SK-N-SH treated with all-trans-retinoic acid at 6 μM for 48 hours (cell line): Measurements from ENCODE around the gene CYP4F22.

Source experiments
- ATAC-seq: fragments of 200-7000 bp; cut with Tn5 transposase; 3 replicates; pipeline ENCODE4 v1.9.1; 2020; ENCODE audit warnings: mild to moderate bottlenecking, moderate library complexity
- ARNTL ChIP-seq: fragments of 450-650 bp; formaldehyde crosslinking; IDR thresholded peaks from 2 replicates; pipeline ENCODE4 v1.5.0; 2020; ENCODE audit warnings: low read depth, mild to moderate bottlenecking, moderate library complexity, borderline replicate concordance
- BACH2 ChIP-seq: fragments of 250-450 bp; sonication (Bioruptor Pico); IDR thresholded peaks from 2 replicates; pipeline ENCODE4 v1.9.0; 2021; ENCODE audit warnings: mild to moderate bottlenecking, borderline replicate concordance
- CSDC2 ChIP-seq: fragments of 250-450 bp; sonication (Bioruptor Pico); IDR thresholded peaks from 2 replicates; pipeline ENCODE4 v1.5.0; 2020; ENCODE audit warnings: mild to moderate bottlenecking, moderate library complexity
- ESRRG ChIP-seq: fragments of 250-450 bp; sonication (Bioruptor Pico); IDR thresholded peaks from 2 replicates; pipeline ENCODE4 v1.6.1; 2021; ENCODE audit warnings: mild to moderate bottlenecking
- GLIS3 ChIP-seq: fragments of 250-450 bp; sonication (Bioruptor Pico); IDR thresholded peaks from 2 replicates; pipeline ENCODE4 v1.5.0; 2020; ENCODE audit warnings: mild to moderate bottlenecking, moderate library complexity
- ISL1 ChIP-seq: fragments of 250-450 bp; sonication (Bioruptor Pico); IDR thresholded peaks from 2 replicates; pipeline ENCODE4 v2.1.2; 2022; ENCODE audit warnings: mild to moderate bottlenecking, moderate library complexity
- OSR1 ChIP-seq: fragments of 250-450 bp; sonication (Bioruptor Pico); IDR thresholded peaks from 2 replicates; pipeline ENCODE4 v1.8.0; 2022; ENCODE audit warnings: moderate library complexity, mild to moderate bottlenecking, inconsistent platforms
- PATZ1 ChIP-seq: fragments of 250-450 bp; sonication (Bioruptor Pico); IDR thresholded peaks from 2 replicates; pipeline ENCODE4 v1.8.0; 2020; ENCODE audit warnings: mild to moderate bottlenecking, moderate library complexity, borderline replicate concordance
- POU6F1 ChIP-seq: fragments of 250-450 bp; sonication (Bioruptor Pico); IDR thresholded peaks from 2 replicates; pipeline ENCODE4 v1.8.0; 2021; ENCODE audit warnings: low read depth, mild to moderate bottlenecking, moderate library complexity, borderline replicate concordance
- PPARA ChIP-seq: fragments of 250-450 bp; sonication (Bioruptor Pico); IDR thresholded peaks from 2 replicates; pipeline ENCODE4 v1.5.0; 2020; ENCODE audit warnings: mild to moderate bottlenecking, borderline replicate concordance
- RARB ChIP-seq: fragments of 250-450 bp; sonication (Bioruptor Pico); IDR thresholded peaks from 2 replicates; pipeline ENCODE4 v1.8.0; 2021; ENCODE audit warnings: mild to moderate bottlenecking, moderate library complexity
- SNAI2 ChIP-seq: fragments of 250-450 bp; sonication (Bioruptor Pico); IDR thresholded peaks from 2 replicates; pipeline ENCODE4 v1.5.0; 2020; ENCODE audit warnings: mild to moderate bottlenecking, moderate library complexity
- TCF4 ChIP-seq: fragments of 250-450 bp; sonication (Bioruptor Pico); IDR thresholded peaks from 2 replicates; pipeline ENCODE4 v1.8.0; 2021; ENCODE audit warnings: mild to moderate bottlenecking, moderate library complexity, borderline replicate concordance
- TOX ChIP-seq: fragments of 250-450 bp; sonication (Bioruptor Pico); IDR thresholded peaks from 2 replicates; pipeline ENCODE4 v1.8.0; 2021; ENCODE audit warnings: mild to moderate bottlenecking, moderate library complexity, borderline replicate concordance
- TSHZ2 ChIP-seq: fragments of 250-450 bp; sonication (Bioruptor Pico); IDR thresholded peaks from 2 replicates; pipeline ENCODE4 v1.5.0; 2020; ENCODE audit warnings: mild to moderate bottlenecking, moderate library complexity
- ZC3H10 ChIP-seq: fragments of 250-450 bp; sonication (Bioruptor Pico); IDR thresholded peaks from 2 replicates; pipeline ENCODE4 v1.5.1; 2021; ENCODE audit warnings: mild to moderate bottlenecking, moderate library complexity
- ZFP3 ChIP-seq: fragments of 250-450 bp; sonication (Bioruptor Pico); IDR thresholded peaks from 2 replicates; pipeline ENCODE4 v1.5.0; 2020; ENCODE audit warnings: mild to moderate bottlenecking, moderate library complexity
- ZFP30 ChIP-seq: fragments of 450-650 bp; formaldehyde crosslinking; IDR thresholded peaks from 2 replicates; pipeline ENCODE4 v1.5.0; 2022; ENCODE audit warnings: mild to moderate bottlenecking, moderate library complexity
- ZNF70 ChIP-seq: fragments of 450-650 bp; formaldehyde crosslinking; IDR thresholded peaks from 2 replicates; pipeline ENCODE4 v1.5.0; 2020; ENCODE audit warnings: mild to moderate bottlenecking, moderate library complexity
- ZNF8 ChIP-seq: fragments of 450-650 bp; formaldehyde crosslinking; IDR thresholded peaks from 2 replicates; pipeline ENCODE4 v1.5.0; 2020; ENCODE audit warnings: mild to moderate bottlenecking, moderate library complexity

Gene CYP4F22

GRCh38 chr19:15550929-15551292 is 42.6 kb downstream of the CYP4F22 start (continued):
- no peak for TF ChIP-seq TSHZ2
- no peak for TF ChIP-seq PATZ1 (CRISPR knock-in tag)
- no peak for TF ChIP-seq CSDC2 (CRISPR knock-in tag)
- no peak for TF ChIP-seq OSR1 (CRISPR knock-in tag)
- TF ChIP-seq TOX (CRISPR knock-in tag): no peak

GRCh38 chr19:15551293-15552004 is 43.1 kb downstream of the CYP4F22 start:
- no peak for TF ChIP-seq ISL1 (CRISPR knock-in tag)
- no peak for TF ChIP-seq CSDC2 (CRISPR knock-in tag)
- TF ChIP-seq POU6F1: no peak
- TF ChIP-seq ESRRG (CRISPR knock-in tag): no peak
- no peak for TF ChIP-seq RARB (CRISPR knock-in tag)
- no peak for TF ChIP-seq TOX (CRISPR knock-in tag)
- no peak for TF ChIP-seq TSHZ2
- TF ChIP-seq TCF4 (CRISPR knock-in tag): no peak
- no peak for TF ChIP-seq ZNF8 (CRISPR knock-in tag)
- TF ChIP-seq ZFP30 (CRISPR knock-in tag): no peak
- no peak for TF ChIP-seq GLIS3 (CRISPR knock-in tag)
- no peak for TF ChIP-seq BACH2 (CRISPR knock-in tag)
- no peak for TF ChIP-seq ZFP3
- no peak for TF ChIP-seq ARNTL (CRISPR knock-in tag)
- TF ChIP-seq ZNF70 (CRISPR knock-in tag): no peak
- TF ChIP-seq PPARA (CRISPR knock-in tag): no peak
- TF ChIP-seq PATZ1 (CRISPR knock-in tag): no peak
- TF ChIP-seq ZC3H10 (CRISPR knock-in tag): no peak
- ATAC-seq: peak; percentile 28

GRCh38 chr19:15555021-15555420 is 46.7 kb downstream of the CYP4F22 start:
- ATAC-seq: no peak
- TF ChIP-seq SNAI2 (CRISPR knock-in tag) (no peak), ZC3H10 (CRISPR knock-in tag) (no peak)
